ENCODE results near the gene RHCE. TPM values are rescaled to one million over a fixed set of nuclear protein-coding genes. Genes with fewer than 3 reads are reported as not detected.
A peak's percentile ranks its signal among the peaks of the same experiment; 100 is the strongest.
"Not testable (repeated sequence)": the region's sequence is repeated elsewhere in the genome, so short reads cannot be mapped to it uniquely, and the experiment has no call there.

The RHCE gene
- 1 to 10 TPM in 1 of 2 experiments, under 1 TPM in 1; 0.91 to 1.0 TPM for total RNA-seq

DNA sequence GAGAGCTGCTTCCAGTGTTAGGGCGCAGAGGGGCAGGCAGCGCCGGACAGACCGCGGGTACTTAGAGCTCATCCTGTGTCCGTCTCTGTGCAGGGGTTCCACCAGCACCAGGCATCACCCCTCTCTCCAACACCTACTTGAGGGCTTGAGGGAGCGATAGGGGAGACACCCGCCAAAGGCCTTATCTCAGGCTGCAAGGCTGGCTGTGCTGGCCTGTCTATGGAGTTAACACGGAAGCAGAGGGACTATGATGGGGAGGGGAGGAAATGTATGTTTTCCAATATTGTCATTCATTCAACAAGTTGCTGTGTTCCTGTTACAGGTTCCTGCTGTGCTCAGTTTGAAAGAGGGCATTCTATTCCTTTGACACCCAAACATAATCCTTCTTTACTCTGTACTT, at the start of gene RHCE:
TSS of gene RHCE (minus strand) at position 111 of the 400 bp plus-strand sequence. CDS start at position 72, 39 bp downstream.
- H3K9me3 Mint-ChIP-seq (ENCODE audit: low read depth); DNase-seq; H3K4me3 Mint-ChIP-seq; H3K36me3 Mint-ChIP-seq (ENCODE audit: low read depth); H3K27ac Mint-ChIP-seq; ATAC-seq; POLR2A ChIA-PET; H3K27me3 Mint-ChIP-seq; H3K4me1 Mint-ChIP-seq; CTCF ChIA-PET: not testable (repeated sequence)
- intact Hi-C loops (cut with DNase I, micrococcal nuclease) = loop anchor here in 1 of 2 experiments (10.0 kb wide), 1 partner anchor 394 kb away; the partner anchor contains the start of gene MTFR1L

DNA sequence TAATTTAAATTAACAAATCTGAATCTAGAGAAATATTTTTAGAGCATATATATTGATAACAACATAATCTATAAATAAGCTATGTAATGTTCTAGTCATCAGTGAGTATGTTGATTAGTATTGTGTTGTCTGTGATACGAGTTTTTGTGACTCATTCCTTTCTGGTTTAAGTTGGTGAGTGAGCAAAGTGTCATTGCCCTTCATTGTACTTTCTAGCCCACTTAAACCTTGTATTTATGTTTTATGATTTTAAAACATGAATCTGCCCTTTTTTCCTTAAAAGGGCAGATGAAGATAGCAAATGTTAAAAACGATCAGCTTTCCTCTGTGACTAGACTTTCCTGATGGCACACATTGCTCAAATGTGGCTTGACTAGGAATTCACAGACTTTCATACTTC, 48.6 kb upstream of the RHCE start:
- ATAC-seq = peak; percentile 73
- DNase-seq = no peak
- H3K9me3 Mint-ChIP-seq (ENCODE audit: low read depth) = no peaks in the 10 kb centered on the region
- peaks cover 13% of the 10 kb centered on the region for H3K36me3 Mint-ChIP-seq (ENCODE audit: low read depth)
- ChIA-PET POLR2A (interaction anchor here (1.0 kb wide), 1 partner anchor 41 kb away, joined by 4 read pairs; no protein-coding TSS in a partner anchor), CTCF (interaction anchor here (0.5 to 0.7 kb wide), 3 partner anchors 9 to 992 kb away, joined by 3 read pairs; no protein-coding TSS in a partner anchor)
- no peak overlapping the region for H3K27ac Mint-ChIP-seq
- intact Hi-C loops (cut with DNase I, micrococcal nuclease) = no loop called here
- no peaks in the 10 kb centered on the region for H3K27me3 Mint-ChIP-seq
- H3K4me3 Mint-ChIP-seq = no peak overlapping the region
- H3K4me1 Mint-ChIP-seq = peaks cover 54% of the 10 kb centered on the region

DNA sequence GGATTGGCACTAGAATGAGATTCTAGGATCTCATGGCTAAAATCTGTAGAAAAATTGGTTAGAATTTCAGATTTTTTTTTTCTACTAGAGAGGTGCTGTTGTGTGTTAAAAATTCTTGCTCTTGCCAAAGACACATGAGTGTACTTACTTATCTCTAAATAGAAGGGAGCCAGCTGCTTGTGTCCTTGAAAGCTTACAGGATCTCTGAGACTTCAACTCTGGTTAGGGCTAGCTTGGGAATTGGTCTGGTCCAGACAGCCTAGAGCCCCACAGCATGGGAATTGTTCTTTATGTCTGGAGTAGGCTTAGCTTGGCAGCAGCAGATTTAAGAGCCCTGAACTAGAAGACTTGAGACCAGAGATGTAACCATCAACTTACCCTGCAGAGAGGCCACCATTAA, 47.4 kb upstream of the RHCE start:
- ChIA-PET CTCF (interaction anchor here (0.6 to 1.4 kb wide), 3 partner anchors 16 to 334 kb away, joined by 3 to 4 read pairs (median 4); no protein-coding TSS in a partner anchor), POLR2A (no interaction called here)
- Mint-ChIP-seq H3K4me3 (no peak overlapping the region), H3K36me3 (ENCODE audit: low read depth) (peaks cover 13% of the 10 kb centered on the region), H3K9me3 (ENCODE audit: low read depth) (no peaks in the 10 kb centered on the region), H3K4me1 (peaks cover 43% of the 10 kb centered on the region), H3K27me3 (no peaks in the 10 kb centered on the region), H3K27ac (no peak overlapping the region)
- DNase-seq (no peak), ATAC-seq (no peak)
- intact Hi-C loops (cut with DNase I, micrococcal nuclease) = no loop called here

DNA sequence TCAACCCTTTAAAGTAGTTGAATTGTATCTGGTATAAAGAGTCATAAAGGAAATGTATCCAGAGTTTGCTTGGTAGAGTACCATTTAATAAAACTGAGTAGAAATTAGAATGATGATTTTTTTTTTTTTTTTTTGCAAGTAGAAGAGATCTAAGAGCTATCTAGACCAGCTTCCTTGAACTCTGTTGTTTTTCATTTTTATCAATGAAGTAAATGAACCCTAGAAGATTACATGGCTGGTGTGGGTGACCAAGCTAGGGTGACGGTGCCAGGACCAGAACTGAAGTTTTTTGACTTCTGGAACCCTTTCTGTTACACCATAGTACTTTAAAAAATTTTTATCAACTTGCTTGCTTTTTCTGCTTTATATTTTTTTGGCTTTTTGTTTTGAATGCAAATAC, 47.0 kb upstream of the RHCE start:
- no peaks in the 10 kb centered on the region for H3K9me3 Mint-ChIP-seq (ENCODE audit: low read depth)
- no peak overlapping the region for H3K27ac Mint-ChIP-seq
- ATAC-seq (no peak), DNase-seq (no peak)
- H3K4me3 Mint-ChIP-seq = no peak overlapping the region
- ChIA-PET POLR2A (no interaction called here), CTCF (interaction anchor here (0.6 to 1.4 kb wide), 3 partner anchors 16 to 334 kb away, joined by 3 to 4 read pairs (median 4); no protein-coding TSS in a partner anchor)
- peaks cover 39% of the 10 kb centered on the region for H3K4me1 Mint-ChIP-seq
- intact Hi-C loops (cut with DNase I, micrococcal nuclease) = no loop called here
- H3K27me3 Mint-ChIP-seq = no peaks in the 10 kb centered on the region
- peaks cover 13% of the 10 kb centered on the region for H3K36me3 Mint-ChIP-seq (ENCODE audit: low read depth)

GRCh38 chr1:25467193-25467592, 46.6 kb upstream of the RHCE start:
- intact Hi-C loops (cut with DNase I, micrococcal nuclease) = no loop called here
- DNase-seq (peak; percentile 19), ATAC-seq (peak; percentile 43)
- Mint-ChIP-seq H3K4me3 (no peak overlapping the region), H3K36me3 (ENCODE audit: low read depth) (peaks cover 15% of the 10 kb centered on the region), H3K27me3 (no peaks in the 10 kb centered on the region), H3K9me3 (ENCODE audit: low read depth) (no peaks in the 10 kb centered on the region), H3K4me1 (peaks cover 36% of the 10 kb centered on the region), H3K27ac (peak overlapping the region; percentile 31)
- ChIA-PET CTCF (interaction anchor here (1.4 kb wide), 1 partner anchor 334 kb away, joined by 4 read pairs; no protein-coding TSS in a partner anchor), POLR2A (no interaction called here)

GRCh38 chr1:25462732-25463131, 42.1 kb upstream of the RHCE start:
- intact Hi-C loops (cut with DNase I, micrococcal nuclease) = no loop called here
- no peak for DNase-seq
- no peak for ATAC-seq
- ChIA-PET POLR2A (no interaction called here), CTCF (interaction anchor here (0.6 to 1.4 kb wide), 4 partner anchors 9 to 317 kb away, joined by 3 to 5 read pairs (median 4); no protein-coding TSS in a partner anchor)
- peaks cover 12% of the 10 kb centered on the region for H3K4me1 Mint-ChIP-seq
- peaks cover 2% of the 10 kb centered on the region for H3K9me3 Mint-ChIP-seq (ENCODE audit: low read depth)
- no peak overlapping the region for H3K4me3 Mint-ChIP-seq
- H3K27me3 Mint-ChIP-seq = no peaks in the 10 kb centered on the region
- H3K27ac Mint-ChIP-seq = no peak overlapping the region
- peaks cover 37% of the 10 kb centered on the region for H3K36me3 Mint-ChIP-seq (ENCODE audit: low read depth)

- Mint-ChIP-seq H3K4me3 (no peak overlapping the region), H3K27ac (no peak overlapping the region), H3K36me3 (ENCODE audit: low read depth) (peaks cover 38% of the 10 kb centered on the region), H3K27me3 (no peaks in the 10 kb centered on the region), H3K9me3 (ENCODE audit: low read depth) (peaks cover 2% of the 10 kb centered on the region), H3K4me1 (peaks cover 3% of the 10 kb centered on the region)
- intact Hi-C loops (cut with DNase I, micrococcal nuclease) = no loop called here
- no peak for ATAC-seq
- POLR2A ChIA-PET = no interaction called here
- no peak for DNase-seq
- CTCF ChIA-PET = interaction anchor here (0.6 to 1.4 kb wide), 3 partner anchors 10 to 220 kb away, joined by 3 to 5 read pairs (median 3); no protein-coding TSS in a partner anchor
These were observed 41.2 kb upstream of the RHCE start for GRCh38 chr1:25461849-25462248.

DNA sequence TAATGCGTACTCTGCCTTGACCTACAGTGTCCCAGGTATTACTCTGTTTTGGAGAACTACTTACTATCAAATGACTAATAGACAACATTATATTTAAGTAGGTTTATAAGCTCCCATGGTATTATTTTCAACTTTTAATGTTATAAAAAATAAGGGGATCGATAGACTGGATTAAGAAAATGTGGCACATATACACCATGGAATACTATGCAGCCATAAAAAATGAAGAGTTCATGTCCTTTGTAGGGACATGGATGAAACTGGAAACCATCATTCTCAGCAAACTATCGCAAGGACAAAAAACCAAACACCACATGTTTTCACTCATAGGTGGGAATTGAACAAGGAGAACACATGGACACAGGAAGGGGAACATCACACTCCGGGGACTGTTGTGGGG, 40.2 kb upstream of the RHCE start:
- DNase-seq; H3K4me3 Mint-ChIP-seq; H3K27me3 Mint-ChIP-seq; H3K27ac Mint-ChIP-seq; POLR2A ChIA-PET; H3K4me1 Mint-ChIP-seq; H3K9me3 Mint-ChIP-seq (ENCODE audit: low read depth); intact Hi-C loops (cut with DNase I, micrococcal nuclease); ATAC-seq: not testable (repeated sequence)
- CTCF ChIA-PET = interaction anchor here (0.5 to 1.4 kb wide), 2 partner anchors 8 to 11 kb away, joined by 3 to 5 read pairs; no protein-coding TSS in a partner anchor
- H3K36me3 Mint-ChIP-seq (ENCODE audit: low read depth) = peaks cover 37% of the 10 kb centered on the region

DNA sequence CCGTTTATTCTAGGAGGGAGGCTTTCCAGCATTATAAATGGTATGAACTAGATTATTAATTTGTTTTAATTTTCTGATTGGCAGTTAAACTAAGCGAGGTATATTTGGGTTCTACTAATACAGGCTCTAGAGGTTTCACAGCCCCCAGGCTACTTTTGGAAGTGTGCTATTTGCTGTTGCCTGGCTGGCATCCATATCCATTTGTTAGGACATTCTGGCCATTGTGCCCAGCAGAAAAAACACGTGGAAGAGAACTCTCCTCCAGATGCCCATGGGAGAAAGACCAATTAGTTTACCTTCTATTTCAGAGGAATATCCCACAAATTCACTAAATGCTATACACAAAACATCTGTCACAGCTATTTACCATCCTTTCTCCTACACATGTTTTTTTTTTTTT, 39.4 kb upstream of the RHCE start:
- no peak for ATAC-seq
- Mint-ChIP-seq H3K27ac (no peak overlapping the region), H3K4me1 (peaks cover 2% of the 10 kb centered on the region), H3K36me3 (ENCODE audit: low read depth) (peaks cover 42% of the 10 kb centered on the region), H3K9me3 (ENCODE audit: low read depth) (peaks cover 2% of the 10 kb centered on the region), H3K4me3 (no peak overlapping the region), H3K27me3 (no peaks in the 10 kb centered on the region)
- CTCF ChIA-PET = interaction anchor here (1.4 kb wide), 1 partner anchor 10 kb away, joined by 5 read pairs; no protein-coding TSS in a partner anchor
- POLR2A ChIA-PET = no interaction called here
- no peak for DNase-seq
- intact Hi-C loops (cut with DNase I, micrococcal nuclease) = no loop called here

GRCh38 chr1:25458541-25459298, 38.1 kb upstream of the RHCE start:
- POLR2A ChIA-PET = no interaction called here
- intact Hi-C loops (cut with DNase I, micrococcal nuclease) = loop anchor here in 1 of 2 experiments (2.0 kb wide), 1 partner anchor 20 kb away; no protein-coding TSS in a partner anchor
- CTCF ChIA-PET = no interaction called here

GRCh38 chr1:25456502-25456901, 35.9 kb upstream of the RHCE start:
- Mint-ChIP-seq H3K27me3 (no peaks in the 10 kb centered on the region), H3K4me1 (no peaks in the 10 kb centered on the region), H3K9me3 (ENCODE audit: low read depth) (peaks cover 2% of the 10 kb centered on the region), H3K4me3 (no peak overlapping the region), H3K36me3 (ENCODE audit: low read depth) (peaks cover 43% of the 10 kb centered on the region), H3K27ac (no peak overlapping the region)
- ChIA-PET CTCF (interaction anchor here (1.0 to 1.3 kb wide), 2 partner anchors 25 to 31 kb away, joined by 3 read pairs; no protein-coding TSS in a partner anchor), POLR2A (no interaction called here)
- intact Hi-C loops (cut with DNase I, micrococcal nuclease) = no loop called here
- DNase-seq (no peak), ATAC-seq (no peak)

More at GRCh38 chr1:25458541-25459298, 38.1 kb upstream of the RHCE start:
- no peak overlapping the region for H3K4me3 Mint-ChIP-seq
- peaks cover 2% of the 10 kb centered on the region for H3K9me3 Mint-ChIP-seq (ENCODE audit: low read depth)
- ATAC-seq = no peak
- no peaks in the 10 kb centered on the region for H3K27me3 Mint-ChIP-seq
- DNase-seq = no peak
- H3K4me1 Mint-ChIP-seq = peaks cover 2% of the 10 kb centered on the region
- peaks cover 42% of the 10 kb centered on the region for H3K36me3 Mint-ChIP-seq (ENCODE audit: low read depth)
- no peak overlapping the region for H3K27ac Mint-ChIP-seq

DNA sequence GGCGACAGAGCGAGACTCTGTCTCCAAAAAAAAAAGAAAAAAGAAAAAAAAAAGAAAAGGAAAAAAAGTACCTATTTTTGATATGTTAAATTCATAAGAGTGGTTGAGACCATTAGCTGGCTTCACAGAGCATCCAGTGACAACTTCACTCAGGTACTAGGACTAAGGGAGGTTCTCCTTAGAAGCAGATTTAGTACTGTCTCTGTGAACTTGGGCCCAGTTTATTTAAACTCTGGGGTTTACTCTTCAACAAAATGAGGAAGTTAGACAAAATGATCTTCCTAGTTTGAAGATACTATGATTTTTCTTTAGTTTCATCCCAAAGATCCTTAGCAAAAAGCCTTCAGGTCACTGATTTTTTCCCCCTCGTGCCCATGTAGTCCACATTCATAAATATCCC, 31.3 kb upstream of the RHCE start:
- intact Hi-C loops (cut with DNase I, micrococcal nuclease) = no loop called here
- Mint-ChIP-seq H3K36me3 (ENCODE audit: low read depth) (peaks cover 20% of the 10 kb centered on the region), H3K27ac (no peak overlapping the region)

More for the DNA sequence above, 31.3 kb upstream of the RHCE start:
- ChIA-PET CTCF (interaction anchor here (0.8 kb wide), 1 partner anchor 16 kb away, joined by 3 read pairs; no protein-coding TSS in a partner anchor), POLR2A (no interaction called here)
- ATAC-seq = no peak
- Mint-ChIP-seq H3K9me3 (ENCODE audit: low read depth) (no peaks in the 10 kb centered on the region), H3K4me1 (peaks cover 10% of the 10 kb centered on the region), H3K27me3 (no peaks in the 10 kb centered on the region), H3K4me3 (no peak overlapping the region)
- DNase-seq = no peak
